Fibroblast of villous mesenchyme (primary cell): ENCODE data around the gene HERC6. TPM values are rescaled to one million over a fixed set of nuclear protein-coding genes. Genes with fewer than 3 reads are reported as not detected.
"Not testable (repeated sequence)": the region's sequence is repeated elsewhere in the genome, so short reads cannot be mapped to it uniquely, and the experiment has no call there.

ENCODE experiments used
- DNase-seq: peaks from one replicate; pipeline ENCODE4 v3.0.0-alpha.2; 2010; ENCODE audit warnings: low read depth
- H3K4me3 ChIP-seq: 2 replicates; pipeline ENCODE4 v1.5.1; 2011; ENCODE audit warnings: low read depth, mild to moderate bottlenecking, low read length
- CTCF ChIP-seq: IDR thresholded peaks from 2 replicates; pipeline ENCODE4 v1.5.1; 2012; ENCODE audit warnings: low read depth, mild to moderate bottlenecking, low read length; ENCODE audit not compliant: insufficient read depth
- total RNA-seq: library from RNA; depleted of rRNA; stranded (reverse); fragments of >200 nt; gene quantifications from 2 replicates; pipeline ENCODE4 v1.2.3, GENCODE V29; 2012

Gene HERC6
- total RNA-seq, 1 donor: 12.5 TPM

- TF ChIP-seq CTCF: no peak
- no peak overlapping the region for H3K4me3 ChIP-seq
- DNase-seq: no peak
Measured at GRCh38 chr4:88415982-88416381, 37.3 kb downstream of the HERC6 start.

GRCh38 chr4:88418411-88418810, 39.8 kb downstream of the HERC6 start:
- no peak overlapping the region for H3K4me3 ChIP-seq
- no peak for DNase-seq
- TF ChIP-seq CTCF: no peak

GRCh38 chr4:88419874-88420273, 41.2 kb downstream of the HERC6 start:
- no peak for TF ChIP-seq CTCF
- DNase-seq: no peak
- H3K4me3 ChIP-seq: no peak overlapping the region

- TF ChIP-seq CTCF: no peak
- H3K4me3 ChIP-seq: no peak overlapping the region
- DNase-seq: no peak
Measured at GRCh38 chr4:88420844-88421243, 42.2 kb downstream of the HERC6 start.

- no peak for DNase-seq
- H3K4me3 ChIP-seq: no peak overlapping the region
- TF ChIP-seq CTCF: no peak
Measured at GRCh38 chr4:88422403-88422802, 43.8 kb downstream of the HERC6 start.

GRCh38 chr4:88429401-88429800, 50.7 kb downstream of the HERC6 start:
- DNase-seq: no peak
- H3K4me3 ChIP-seq: no peak overlapping the region
- TF ChIP-seq CTCF: no peak

GRCh38 chr4:88435987-88436693, 57.5 kb downstream of the HERC6 start:
- no peak for DNase-seq
- no peak for TF ChIP-seq CTCF
- no peak overlapping the region for H3K4me3 ChIP-seq

- H3K4me3 ChIP-seq, DNase-seq: not testable (repeated sequence)
Measured at GRCh38 chr4:88437873-88438272, 59.2 kb downstream of the HERC6 start.
